ENCODE measurements around the gene FNDC3B.

Gene FNDC3B

GRCh38 chr3:172124271-172124670 lies 84.9 kb downstream of the FNDC3B start:
- DNase-seq (ENCODE audit: low read depth): no peak
- in situ Hi-C loops (cut with HindIII; ENCODE audit: low sequenced_read_pairs): no loop called here
- no peak overlapping the region for H3K4me3 ChIP-seq (ENCODE audit: low read depth, low read length)
- TF ChIP-seq CTCF (IDR thresholded peaks at IDR 0.05; ENCODE audit: low read depth, low read length, missing control alignments): no peak

DNA sequence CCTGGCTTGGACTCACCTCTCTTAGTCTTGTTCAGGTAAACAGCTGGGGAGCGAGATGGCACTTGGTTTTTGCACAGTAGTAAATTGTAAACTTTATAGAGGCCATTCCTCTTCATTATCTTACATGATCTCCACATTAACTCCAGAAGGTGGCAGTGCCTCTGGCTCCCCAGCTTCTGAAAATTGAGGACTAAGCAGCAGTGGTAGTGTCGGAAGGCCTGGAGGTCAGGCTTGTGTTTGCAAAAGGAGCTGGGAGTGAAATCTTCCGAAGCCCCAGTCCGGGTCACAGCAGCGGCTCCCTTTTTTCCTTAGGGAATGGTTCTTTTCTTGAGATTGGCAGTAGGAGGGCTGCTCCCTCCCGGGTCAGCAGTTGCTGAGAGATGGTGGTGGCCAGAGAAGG lies 85.7 kb downstream of the FNDC3B start:
- TF ChIP-seq CTCF (IDR thresholded peaks at IDR 0.05; ENCODE audit: low read depth, low read length, missing control alignments): peak; percentile 5
- no peak for DNase-seq (ENCODE audit: low read depth)
- in situ Hi-C loops (cut with HindIII; ENCODE audit: low sequenced_read_pairs): no loop called here
- H3K4me3 ChIP-seq (ENCODE audit: low read depth, low read length): no peak overlapping the region

- H3K4me3 ChIP-seq (ENCODE audit: low read depth, low read length): no peak overlapping the region
- in situ Hi-C loops (cut with HindIII; ENCODE audit: low sequenced_read_pairs): no loop called here
- no peak for TF ChIP-seq CTCF (IDR thresholded peaks at IDR 0.05; ENCODE audit: low read depth, low read length, missing control alignments)
- peak; percentile 33 for DNase-seq (ENCODE audit: low read depth)
Observed at GRCh38 chr3:172125963-172126457, 86.6 kb downstream of the FNDC3B start.

- TF ChIP-seq CTCF (IDR thresholded peaks at IDR 0.05; ENCODE audit: low read depth, low read length, missing control alignments): no peak
- no peak overlapping the region for H3K4me3 ChIP-seq (ENCODE audit: low read depth, low read length)
- no peak for DNase-seq (ENCODE audit: low read depth)
- in situ Hi-C loops (cut with HindIII; ENCODE audit: low sequenced_read_pairs): no loop called here
Observed at GRCh38 chr3:172126741-172127140, 87.4 kb downstream of the FNDC3B start.

DNA sequence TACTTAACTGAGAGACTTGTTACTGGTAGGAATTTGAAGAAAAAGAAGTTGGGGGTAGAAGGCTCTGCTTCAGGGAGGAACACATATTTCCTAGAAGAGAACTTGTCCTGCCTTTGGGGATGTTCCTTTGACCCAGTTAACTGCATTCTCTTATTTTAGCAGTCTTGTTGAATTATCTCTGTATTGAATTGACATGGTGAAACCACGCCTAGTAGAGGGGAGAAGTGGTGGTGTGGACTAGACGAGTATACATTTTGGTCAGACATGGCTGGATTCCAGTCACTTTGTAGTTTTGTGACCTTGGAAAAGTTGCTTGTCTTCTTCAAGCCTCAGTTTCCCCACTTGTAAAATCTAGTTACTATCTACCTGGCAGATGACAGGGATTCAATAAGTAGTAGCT lies 87.8 kb downstream of the FNDC3B start:
- in situ Hi-C loops (cut with HindIII; ENCODE audit: low sequenced_read_pairs): no loop called here
- H3K4me3 ChIP-seq (ENCODE audit: low read depth, low read length): no peak overlapping the region
- DNase-seq (ENCODE audit: low read depth): no peak
- TF ChIP-seq CTCF (IDR thresholded peaks at IDR 0.05; ENCODE audit: low read depth, low read length, missing control alignments): no peak

- no peak for DNase-seq (ENCODE audit: low read depth)
- no peak for TF ChIP-seq CTCF (IDR thresholded peaks at IDR 0.05; ENCODE audit: low read depth, low read length, missing control alignments)
- in situ Hi-C loops (cut with HindIII; ENCODE audit: low sequenced_read_pairs): no loop called here
- no peak overlapping the region for H3K4me3 ChIP-seq (ENCODE audit: low read depth, low read length)
Observed at GRCh38 chr3:172127929-172128580, 88.7 kb downstream of the FNDC3B start.

Data from astrocyte of the cerebellum (primary cell).